HG02973 (cell line): ENCODE measurements around the gene OR1A1.
"Not testable (repeated sequence)": the region's sequence is repeated elsewhere in the genome, so short reads cannot be mapped to it uniquely, and the experiment has no call there.

ENCODE experiments used
- ATAC-seq: cut with Tn5 transposase; IDR thresholded peaks from one replicate; pipeline ENCODE4 v1.9.1; 2021; ENCODE audit warnings: moderate library complexity; ENCODE audit not compliant: unreplicated experiment

OR1A1 gene

GRCh38 chr17:3207367-3207766 is at the start of gene OR1A1:
OR1A1 (plus strand) TSS chr17:3207667; CDS start chr17:3215621, 7,954 bp downstream.
- ATAC-seq: no peak

- ATAC-seq: no peak
Observed at GRCh38 chr17:3167574-3167973, 39.9 kb upstream of the OR1A1 start.

GRCh38 chr17:3189961-3190360 is 17.5 kb upstream of the OR1A1 start:
- no peak for ATAC-seq

GRCh38 chr17:3197219-3197618 is 10.2 kb upstream of the OR1A1 start, which contains the start of gene OR1A2:
OR1A2 (plus strand) TSS chr17:3197519; CDS start chr17:3197519, 0 bp downstream.
- ATAC-seq: no peak

- no peak for ATAC-seq
Observed at GRCh38 chr17:3208484-3208883, 1.0 kb downstream of the OR1A1 start.

GRCh38 chr17:3213001-3213400 is 5.5 kb downstream of the OR1A1 start:
- ATAC-seq: no peak

GRCh38 chr17:3213587-3213986 is 6.1 kb downstream of the OR1A1 start:
- ATAC-seq: no peak

GRCh38 chr17:3219978-3220377 is 12.5 kb downstream of the OR1A1 start:
- not testable (repeated sequence) for ATAC-seq

GRCh38 chr17:3221850-3222249 is 14.4 kb downstream of the OR1A1 start:
- no peak for ATAC-seq

GRCh38 chr17:3222505-3222904 is 15.0 kb downstream of the OR1A1 start:
- ATAC-seq: no peak

- ATAC-seq: not testable (repeated sequence)
Observed at GRCh38 chr17:3224721-3225352, 17.4 kb downstream of the OR1A1 start.

GRCh38 chr17:3232300-3232699 is 24.8 kb downstream of the OR1A1 start:
- ATAC-seq: not testable (repeated sequence)

- not testable (repeated sequence) for ATAC-seq
Observed at GRCh38 chr17:3238685-3239084, 31.2 kb downstream of the OR1A1 start.

GRCh38 chr17:3241044-3241443 is 33.6 kb downstream of the OR1A1 start:
- ATAC-seq: not testable (repeated sequence)

- ATAC-seq: not testable (repeated sequence)
Observed at GRCh38 chr17:3244841-3245240, 37.4 kb downstream of the OR1A1 start.

- not testable (repeated sequence) for ATAC-seq
Observed at GRCh38 chr17:3249013-3249412, 41.5 kb downstream of the OR1A1 start.

GRCh38 chr17:3256575-3256974 is 49.1 kb downstream of the OR1A1 start:
- no peak for ATAC-seq

- ATAC-seq: no peak
Observed at GRCh38 chr17:3260163-3260562, 52.7 kb downstream of the OR1A1 start.

GRCh38 chr17:3260600-3260999 is 53.1 kb downstream of the OR1A1 start:
- no peak for ATAC-seq
